Activated naive CD4-positive, alpha-beta T cell treated with anti-CD3 and anti-CD28 coated beads, Interleukin-2, amount 50 U/mL, for 24 hours (primary cell): ENCODE data around the gene APLF.
"Not testable (repeated sequence)": the region's sequence is repeated elsewhere in the genome, so short reads cannot be mapped to it uniquely, and the experiment has no call there.

ENCODE experiments used
- H3K27ac Mint-ChIP-seq: one replicate; pipeline ENCODE4 v1.8.0; 2021; ENCODE audit warnings: mild to moderate bottlenecking, mixed read lengths
- H3K27me3 Mint-ChIP-seq: one replicate; pipeline ENCODE4 v1.8.0; 2021; ENCODE audit warnings: mixed read lengths
- H3K36me3 Mint-ChIP-seq: one replicate; pipeline ENCODE4 v1.8.0; 2021; ENCODE audit warnings: mixed read lengths
- H3K4me1 Mint-ChIP-seq: one replicate; pipeline ENCODE4 v1.8.0; 2021; ENCODE audit warnings: mixed read lengths
- H3K4me3 Mint-ChIP-seq: one replicate; pipeline ENCODE4 v1.8.0; 2021; ENCODE audit warnings: mild to moderate bottlenecking, mixed read lengths
- H3K9me3 Mint-ChIP-seq: one replicate; pipeline ENCODE4 v1.8.0; 2021; ENCODE audit warnings: mixed read lengths

APLF gene

GRCh38 chr2:68487773-68488355 lies 20.5 kb downstream of the APLF start:
- peaks cover 5% of the 10 kb centered on the region for H3K4me1 Mint-ChIP-seq
- H3K9me3 Mint-ChIP-seq = no peaks in the 10 kb centered on the region
- no peaks in the 10 kb centered on the region for H3K36me3 Mint-ChIP-seq
- no peaks in the 10 kb centered on the region for H3K27me3 Mint-ChIP-seq
- H3K27ac Mint-ChIP-seq = no peak overlapping the region
- H3K4me3 Mint-ChIP-seq = no peak overlapping the region

DNA sequence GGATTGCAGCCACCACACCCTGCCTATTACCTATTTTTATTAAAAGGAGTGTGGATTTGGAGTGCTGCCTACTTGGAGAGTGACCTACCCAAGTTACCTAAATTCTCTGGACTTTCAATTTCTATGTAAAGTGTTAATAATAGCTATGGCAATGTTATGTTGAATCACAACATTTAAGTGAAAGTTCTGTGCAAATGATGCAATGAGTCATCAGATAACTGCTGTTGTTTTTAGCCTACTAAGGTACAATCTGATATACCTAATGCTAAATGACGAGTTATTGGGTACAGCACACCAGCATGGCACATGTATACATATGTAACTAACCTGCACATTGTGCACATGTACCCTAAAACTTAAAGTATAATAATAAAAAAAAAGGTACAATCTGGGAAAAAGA lies 21.2 kb downstream of the APLF start:
- not testable (repeated sequence) for H3K27ac Mint-ChIP-seq, H3K27me3 Mint-ChIP-seq, H3K36me3 Mint-ChIP-seq, H3K4me3 Mint-ChIP-seq, H3K4me1 Mint-ChIP-seq, H3K9me3 Mint-ChIP-seq

- Mint-ChIP-seq H3K9me3 (no peaks in the 10 kb centered on the region), H3K27me3 (no peaks in the 10 kb centered on the region), H3K4me3 (no peak overlapping the region)
Measured at GRCh38 chr2:68489282-68489681, 21.9 kb downstream of the APLF start.

DNA sequence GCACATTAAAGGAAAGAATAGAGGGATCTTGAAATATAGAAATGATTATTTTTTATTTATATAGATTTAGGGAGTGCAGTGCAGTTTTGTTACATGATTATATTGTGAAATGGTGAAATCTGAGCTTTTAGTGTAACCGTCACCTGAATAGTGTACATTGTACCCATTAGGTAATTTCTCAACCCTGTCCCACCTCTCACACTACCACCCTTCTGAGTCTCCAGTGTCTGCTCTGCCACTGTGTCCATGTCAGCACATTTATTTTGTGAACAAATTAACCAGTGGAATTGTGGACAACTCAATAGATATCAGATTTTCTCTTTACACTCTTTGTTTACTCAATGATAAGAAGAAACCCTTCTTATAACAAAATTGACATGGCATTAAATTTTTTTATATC lies 24.2 kb downstream of the APLF start:
- H3K27ac Mint-ChIP-seq = no peak overlapping the region
- peaks cover 1% of the 10 kb centered on the region for H3K9me3 Mint-ChIP-seq

More at GRCh38 chr2:68489282-68489681, 21.9 kb downstream of the APLF start:
- peaks cover 5% of the 10 kb centered on the region for H3K36me3 Mint-ChIP-seq
- H3K27ac Mint-ChIP-seq = no peak overlapping the region
- peaks cover 5% of the 10 kb centered on the region for H3K4me1 Mint-ChIP-seq

GRCh38 chr2:68499133-68499532 lies 31.7 kb downstream of the APLF start:
- peaks cover 3% of the 10 kb centered on the region for H3K4me1 Mint-ChIP-seq
- H3K27me3 Mint-ChIP-seq = no peaks in the 10 kb centered on the region
- no peak overlapping the region for H3K4me3 Mint-ChIP-seq
- peaks cover 12% of the 10 kb centered on the region for H3K36me3 Mint-ChIP-seq
- peaks cover 6% of the 10 kb centered on the region for H3K9me3 Mint-ChIP-seq
- no peak overlapping the region for H3K27ac Mint-ChIP-seq

More for the DNA sequence above, 24.2 kb downstream of the APLF start:
- Mint-ChIP-seq H3K4me1 (peaks cover 5% of the 10 kb centered on the region), H3K4me3 (no peak overlapping the region), H3K36me3 (peaks cover 8% of the 10 kb centered on the region), H3K27me3 (no peaks in the 10 kb centered on the region)

GRCh38 chr2:68500649-68501048 lies 33.3 kb downstream of the APLF start:
- no peak overlapping the region for H3K4me3 Mint-ChIP-seq
- peaks cover 9% of the 10 kb centered on the region for H3K36me3 Mint-ChIP-seq
- H3K9me3 Mint-ChIP-seq = peaks cover 6% of the 10 kb centered on the region
- no peak overlapping the region for H3K27ac Mint-ChIP-seq
- H3K4me1 Mint-ChIP-seq = peaks cover 8% of the 10 kb centered on the region
- no peaks in the 10 kb centered on the region for H3K27me3 Mint-ChIP-seq

DNA sequence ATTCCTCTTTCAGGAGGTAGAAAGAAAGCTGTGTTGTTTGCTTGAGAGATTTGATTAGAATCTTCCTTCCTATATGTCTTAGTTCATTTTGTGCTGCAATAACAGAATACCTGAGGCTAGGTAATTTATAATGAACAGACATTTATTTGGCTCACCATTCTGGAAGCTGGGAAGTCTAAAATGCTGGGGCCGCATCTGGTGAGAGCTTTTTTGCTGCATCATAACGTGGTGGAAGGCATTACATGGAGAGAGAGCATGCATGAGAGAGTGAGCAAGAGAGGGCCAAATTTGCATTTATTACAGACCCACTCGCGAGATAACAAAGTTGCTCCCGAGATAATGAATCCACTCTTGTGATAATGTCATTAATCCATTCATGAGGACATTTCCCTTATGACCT lies 34.4 kb downstream of the APLF start:
- Mint-ChIP-seq H3K4me3 (no peak overlapping the region), H3K27ac (no peak overlapping the region), H3K4me1 (peaks cover 19% of the 10 kb centered on the region), H3K36me3 (peaks cover 8% of the 10 kb centered on the region), H3K9me3 (peaks cover 3% of the 10 kb centered on the region), H3K27me3 (no peaks in the 10 kb centered on the region)

DNA sequence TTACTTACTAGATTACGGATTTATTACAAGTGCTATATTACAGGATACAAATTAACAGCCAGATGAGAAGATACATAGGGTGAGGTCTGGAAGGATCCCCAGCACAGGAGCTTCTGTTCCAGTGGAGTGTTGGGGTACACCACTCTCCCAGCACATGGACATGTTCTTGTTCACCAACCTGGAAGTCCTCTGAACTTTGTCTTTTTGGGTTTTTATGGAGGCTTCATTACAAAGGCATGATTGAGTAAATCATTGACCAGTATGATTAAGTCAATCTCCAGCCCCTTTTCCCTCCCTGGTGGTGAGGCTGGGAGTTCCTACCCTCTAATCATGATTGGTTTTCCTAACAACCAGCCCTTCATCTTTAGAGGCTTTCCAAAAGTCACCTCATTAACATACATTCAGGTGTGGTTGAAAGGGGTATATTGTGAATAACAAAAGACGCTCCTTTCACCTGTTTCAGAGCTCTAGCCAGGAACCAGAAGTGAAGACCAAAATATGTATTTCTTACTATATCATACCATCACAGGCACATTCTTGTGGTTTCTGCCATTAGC lies 38.3 kb downstream of the APLF start:
- H3K27me3 Mint-ChIP-seq = no peaks in the 10 kb centered on the region
- no peak overlapping the region for H3K4me3 Mint-ChIP-seq
- peaks cover 25% of the 10 kb centered on the region for H3K4me1 Mint-ChIP-seq
- peaks cover 4% of the 10 kb centered on the region for H3K9me3 Mint-ChIP-seq
- H3K36me3 Mint-ChIP-seq = peaks cover 14% of the 10 kb centered on the region
- H3K27ac Mint-ChIP-seq = peak overlapping the region; percentile 1

GRCh38 chr2:68506170-68506569 lies 38.8 kb downstream of the APLF start:
- H3K4me1 Mint-ChIP-seq = peaks cover 25% of the 10 kb centered on the region

GRCh38 chr2:68512326-68512725 lies 44.9 kb downstream of the APLF start:
- no peaks in the 10 kb centered on the region for H3K27me3 Mint-ChIP-seq

More at GRCh38 chr2:68506170-68506569, 38.8 kb downstream of the APLF start:
- no peaks in the 10 kb centered on the region for H3K27me3 Mint-ChIP-seq
- H3K36me3 Mint-ChIP-seq = peaks cover 14% of the 10 kb centered on the region
- H3K9me3 Mint-ChIP-seq = peaks cover 4% of the 10 kb centered on the region
- no peak overlapping the region for H3K4me3 Mint-ChIP-seq
- H3K27ac Mint-ChIP-seq = peak overlapping the region; percentile 1

GRCh38 chr2:68512966-68513365 lies 45.6 kb downstream of the APLF start:
- Mint-ChIP-seq H3K27ac (no peak overlapping the region), H3K4me3 (no peak overlapping the region), H3K36me3 (peaks cover 13% of the 10 kb centered on the region), H3K4me1 (no peaks in the 10 kb centered on the region), H3K27me3 (no peaks in the 10 kb centered on the region), H3K9me3 (peaks cover 8% of the 10 kb centered on the region)

More at GRCh38 chr2:68512326-68512725, 44.9 kb downstream of the APLF start:
- Mint-ChIP-seq H3K4me1 (peaks cover under 1% of the 10 kb centered on the region), H3K27ac (no peak overlapping the region), H3K4me3 (no peak overlapping the region), H3K36me3 (peaks cover 14% of the 10 kb centered on the region), H3K9me3 (peaks cover 8% of the 10 kb centered on the region)

DNA sequence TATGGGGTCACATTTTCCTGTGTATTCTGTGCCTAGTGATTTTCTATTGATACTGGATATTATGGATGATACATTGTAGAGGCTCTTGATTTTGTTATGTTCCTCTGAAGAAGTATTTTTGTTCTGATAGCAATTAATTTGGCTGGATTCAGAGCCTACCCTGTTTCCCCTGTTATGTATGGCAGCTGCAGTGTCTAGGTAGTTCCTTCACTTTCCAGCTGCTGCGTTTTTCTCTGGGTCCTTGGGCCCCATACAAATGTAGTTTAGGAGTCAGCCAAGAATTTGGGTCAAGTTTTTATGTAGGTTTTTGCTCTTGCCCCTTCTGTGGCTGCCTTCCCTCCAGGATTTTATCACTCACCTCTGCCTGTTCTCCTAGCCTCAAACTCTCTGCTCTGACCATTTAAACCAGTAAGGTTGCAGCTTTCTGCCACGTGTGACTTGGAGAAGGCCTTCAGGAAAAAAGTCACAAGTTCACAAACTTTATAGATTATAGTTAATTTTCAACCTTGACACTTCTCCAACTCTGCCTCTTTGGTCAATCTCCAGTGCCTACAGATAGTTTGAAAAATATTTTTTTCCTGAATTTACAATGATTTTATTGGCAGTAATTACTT lies 47.0 kb downstream of the APLF start:
- Mint-ChIP-seq H3K36me3 (peaks cover 6% of the 10 kb centered on the region), H3K27ac (no peak overlapping the region), H3K4me1 (no peaks in the 10 kb centered on the region), H3K27me3 (no peaks in the 10 kb centered on the region), H3K9me3 (peaks cover 5% of the 10 kb centered on the region), H3K4me3 (no peak overlapping the region)

DNA sequence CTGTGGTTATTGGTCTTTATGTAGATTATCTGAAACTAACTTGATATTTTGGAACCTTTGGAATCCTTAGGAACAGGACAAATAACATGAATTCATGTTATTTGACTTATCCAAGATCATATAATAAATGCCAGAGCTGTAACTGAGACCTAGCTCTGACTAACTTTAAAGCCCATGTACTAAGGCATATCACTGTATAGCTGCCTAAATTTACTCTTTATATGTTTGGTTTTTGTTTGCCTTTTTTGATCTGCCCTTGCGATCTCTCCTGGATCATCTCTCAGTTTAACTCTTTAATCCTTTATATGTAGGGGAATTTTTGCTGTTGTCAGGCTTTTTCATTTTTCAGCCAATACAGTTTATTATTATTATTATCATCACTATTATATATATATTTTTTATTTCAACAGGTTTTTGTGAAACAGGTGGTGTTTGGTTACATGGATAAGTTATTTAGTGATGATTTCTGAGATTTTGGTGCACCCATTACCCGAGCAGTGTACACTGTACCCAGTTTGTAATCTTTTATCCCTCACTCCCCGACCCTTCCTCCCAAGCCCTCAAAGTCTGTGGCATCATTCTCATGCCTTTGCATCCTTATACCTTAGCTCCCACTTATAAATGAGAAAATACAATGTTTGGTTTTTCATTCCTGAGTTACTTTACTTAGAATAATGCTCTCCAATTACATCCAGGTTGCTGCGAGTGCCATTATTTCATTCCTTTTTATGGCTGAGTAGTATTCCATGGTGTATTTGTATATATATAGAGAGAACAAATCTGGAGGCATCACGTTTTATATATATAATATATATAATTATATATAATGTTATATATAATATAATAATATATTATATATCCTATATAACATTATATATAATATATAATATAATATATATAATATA lies 48.9 kb downstream of the APLF start:
- no peak overlapping the region for H3K4me3 Mint-ChIP-seq
- no peaks in the 10 kb centered on the region for H3K27me3 Mint-ChIP-seq
- H3K9me3 Mint-ChIP-seq = peaks cover 5% of the 10 kb centered on the region
- H3K36me3 Mint-ChIP-seq = peaks cover 12% of the 10 kb centered on the region
- no peak overlapping the region for H3K27ac Mint-ChIP-seq
- H3K4me1 Mint-ChIP-seq = no peaks in the 10 kb centered on the region

DNA sequence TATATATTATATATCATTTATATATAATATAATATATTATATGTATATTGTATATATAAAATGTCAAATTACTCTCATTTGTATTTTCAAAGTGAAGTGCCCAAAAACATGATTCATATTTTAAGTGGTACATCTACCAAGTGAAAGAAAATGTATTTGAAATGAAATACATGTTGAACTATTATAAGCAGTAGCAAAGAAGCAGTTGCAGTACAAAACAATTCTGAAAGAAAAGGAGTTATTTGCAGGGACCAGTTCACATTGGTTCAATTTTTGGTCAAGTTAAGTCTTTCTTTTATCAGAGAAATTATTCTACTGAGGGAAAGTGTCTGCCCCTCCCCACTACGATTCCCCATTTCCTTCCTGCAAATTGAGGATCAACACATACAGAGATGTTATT lies 51.9 kb downstream of the APLF start:
- Mint-ChIP-seq H3K4me1 (no peaks in the 10 kb centered on the region), H3K9me3 (peaks cover under 1% of the 10 kb centered on the region), H3K27ac (no peak overlapping the region), H3K4me3 (no peak overlapping the region), H3K36me3 (peaks cover 6% of the 10 kb centered on the region), H3K27me3 (no peaks in the 10 kb centered on the region)

DNA sequence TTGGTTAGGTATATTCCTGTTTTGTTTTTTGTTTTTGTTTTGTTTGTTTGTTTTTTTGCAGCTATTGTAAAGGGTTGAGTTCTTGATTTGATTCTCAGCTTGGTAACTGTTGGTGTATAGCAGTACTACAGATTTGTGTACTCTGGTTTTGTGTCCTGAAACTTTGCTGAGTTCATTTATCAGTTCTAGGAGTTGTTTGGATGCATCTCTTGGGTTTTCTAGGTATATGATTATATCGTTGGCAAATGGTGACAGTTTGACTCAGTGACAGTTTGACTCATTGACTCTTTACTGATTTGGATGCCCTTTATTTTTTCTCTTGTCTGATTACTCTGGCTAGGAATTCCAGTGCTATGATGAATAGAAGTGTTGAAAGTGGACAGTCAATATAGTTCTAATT lies 53.7 kb downstream of the APLF start:
- no peaks in the 10 kb centered on the region for H3K27me3 Mint-ChIP-seq
- H3K36me3 Mint-ChIP-seq = peaks cover 10% of the 10 kb centered on the region
- H3K4me1 Mint-ChIP-seq = no peaks in the 10 kb centered on the region
- H3K27ac Mint-ChIP-seq = no peak overlapping the region
- no peaks in the 10 kb centered on the region for H3K9me3 Mint-ChIP-seq
- H3K4me3 Mint-ChIP-seq = no peak overlapping the region

DNA sequence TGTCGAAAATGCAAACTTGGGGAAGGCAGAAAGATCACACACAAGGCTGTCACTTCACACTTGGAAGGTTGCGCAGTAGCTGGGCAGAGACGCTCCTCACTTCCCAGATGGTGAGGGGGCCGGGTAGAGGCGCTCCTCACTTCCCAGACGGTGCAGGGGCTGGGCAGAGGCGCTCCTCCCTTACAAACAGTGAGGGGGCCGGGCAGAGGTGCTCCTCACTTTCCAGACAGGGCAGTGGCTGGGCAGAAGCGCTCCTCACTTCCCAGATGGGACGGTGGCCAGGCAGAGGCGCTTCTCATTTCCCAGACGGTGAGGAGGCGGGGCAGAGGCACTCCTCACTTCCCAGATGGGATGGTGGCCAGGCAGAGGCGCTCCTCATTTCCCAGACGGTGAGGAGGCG lies 59.6 kb downstream of the APLF start:
- not testable (repeated sequence) for H3K27ac Mint-ChIP-seq, H3K9me3 Mint-ChIP-seq, H3K4me1 Mint-ChIP-seq

More for the DNA sequence above, 59.6 kb downstream of the APLF start:
- not testable (repeated sequence) for H3K36me3 Mint-ChIP-seq, H3K4me3 Mint-ChIP-seq, H3K27me3 Mint-ChIP-seq
